HCT116 (cell line): ENCODE data around the gene NOL9. TPM values are rescaled to one million over a fixed set of nuclear protein-coding genes. Genes with fewer than 3 reads are reported as not detected.
A peak's percentile ranks its signal among the peaks of the same experiment; 100 is the strongest.

Experiments used
- ATAC-seq: fragments of 200-7000 bp; cut with Tn5 transposase; 2 replicates; pipeline ENCODE4 v1.9.1; 2020; ENCODE audit warnings: mild to moderate bottlenecking, moderate library complexity
- BruUV-seq: library from RNA; stranded (reverse); fragments of 400-500 nt; replicated peaks from 2 replicates; lab custom pipeline; 2021; lab: Mats Ljungman, UMichigan
- CTCF ChIA-PET: fragments of 300-600 bp; sonication (Branson Sonifier 250); formaldehyde crosslinking; loops from one replicate; lab custom pipeline; 2021; ENCODE audit warnings: antibody characterized with exemption; lab: Charles Lee
- POLR2A ChIA-PET: fragments of 300-600, 350-600 bp; sonication (Branson Sonifier 250); formaldehyde crosslinking; loops from one replicate; lab custom pipeline; 2021; ENCODE audit warnings: antibody characterized with exemption; lab: Charles Lee
- RAD21 ChIA-PET, 2 experiments: fragments of 300-600 bp; sonication (Branson Sonifier 250); formaldehyde crosslinking; loops; one replicate each; lab custom pipeline; 2023; ENCODE audit warnings: low total read pairs in 2 of 2; ENCODE audit not compliant: uncharacterized antibody in 2 of 2, unreplicated experiment in 2 of 2, low non-redundant PET in 1 of 2; lab: Charles Lee
- DNase-seq: peaks from one replicate; pipeline ENCODE4 v3.0.0-alpha.2; 2010; ENCODE audit warnings: low read depth, low spot score
- H2AFZ ChIP-seq: fragments of 200-600 bp; shearing (Covaris generic), sonication (generic); 2 replicates; pipeline ENCODE4 v1.6.1; 2017; ENCODE audit warnings: low read depth, mixed run types, mixed read lengths, antibody characterized with exemption, low read length; ENCODE audit not compliant: poor library complexity, severe bottlenecking
- H3K27ac ChIP-seq: 2 replicates; pipeline ENCODE4 v1.5.1; 2012; ENCODE audit warnings: low read depth, low read length
- H3K27me3 ChIP-seq: fragments of 200-600 bp; sonication (generic); 2 replicates; pipeline ENCODE4 v1.6.1; 2016; ENCODE audit warnings: mixed run types, low read length, mixed read lengths; ENCODE audit not compliant: insufficient read depth
- H3K36me3 ChIP-seq, 2 experiments: fragments of 200-500 bp in 1 of 2; fragments of 200-600 bp in 1 of 2; sonication (Bioruptor generic) in 1 of 2; sonication (generic) in 1 of 2; 2 replicates each; pipeline versions ENCODE4 v1.5.1 to v1.6.1; 2014 to 2016; ENCODE audit warnings: low read length in 2 of 2, inconsistent platforms in 1 of 2, mixed read lengths in 1 of 2, mixed run types in 1 of 2; ENCODE audit not compliant: insufficient read depth in 2 of 2, control insufficient read depth in 1 of 2
- H3K4me1 ChIP-seq, 2 experiments: fragments of 200-600 bp in 1 of 2; sonication (generic) in 1 of 2; 2 replicates each; pipeline versions ENCODE4 v1.5.1 to v1.6.1; 2012 to 2017; ENCODE audit warnings: low read length in 2 of 2, inconsistent platforms in 1 of 2, mild to moderate bottlenecking in 1 of 2, mixed read lengths in 1 of 2, mixed run types in 1 of 2, moderate library complexity in 1 of 2; ENCODE audit not compliant: insufficient read depth in 2 of 2, control insufficient read depth in 1 of 2
- H3K4me2 ChIP-seq: fragments of 200-600 bp; sonication (generic); 2 replicates; pipeline ENCODE4 v1.6.1; 2017; ENCODE audit warnings: mixed run types, low read length, mixed read lengths
- H3K4me3 ChIP-seq, 2 experiments: fragments of 200-600 bp in 1 of 2; sonication (generic) in 1 of 2; replicated peaks in 1 of 2; 2 replicates each; pipeline ENCODE4 v1.5.1; 2011 to 2016; ENCODE audit warnings: low read length in 2 of 2, control low read depth in 1 of 2, low read depth in 1 of 2, mild to moderate bottlenecking in 1 of 2, mixed read lengths in 1 of 2, mixed run types in 1 of 2
- H3K79me2 ChIP-seq: fragments of 200-600 bp; sonication (generic); 2 replicates; pipeline ENCODE4 v1.6.1; 2017; ENCODE audit warnings: mild to moderate bottlenecking, mixed run types, low read length, moderate library complexity, mixed read lengths; ENCODE audit not compliant: insufficient read depth
- H3K9ac ChIP-seq: fragments of 200-600 bp; sonication (generic); 2 replicates; pipeline ENCODE4 v1.6.1; 2016; ENCODE audit warnings: low read length, mixed read lengths
- H3K9me2 ChIP-seq: fragments of 200-600 bp; sonication (generic), shearing (Covaris generic); 2 replicates; pipeline ENCODE4 v1.6.1; 2017; ENCODE audit warnings: mixed run types, mild to moderate bottlenecking, moderate library complexity; ENCODE audit not compliant: insufficient read depth
- H3K9me3 ChIP-seq, 2 experiments: fragments of 200-500 bp in 1 of 2; fragments of 200-600 bp in 1 of 2; sonication (Bioruptor generic) in 1 of 2; sonication (generic) in 1 of 2; 2 replicates each; pipeline ENCODE4 v1.6.1; 2014 to 2017; ENCODE audit warnings: low read length in 2 of 2, mixed read lengths in 2 of 2, inconsistent platforms in 1 of 2, low read depth in 1 of 2, mild to moderate bottlenecking in 1 of 2, mixed run types in 1 of 2, moderate library complexity in 1 of 2; ENCODE audit not compliant: control insufficient read depth in 1 of 2, insufficient read depth in 1 of 2
- H4K20me1 ChIP-seq: fragments of 200-600 bp; sonication (generic), shearing (Covaris generic); 2 replicates; pipeline ENCODE4 v1.6.1; 2017; ENCODE audit warnings: mixed run types, mild to moderate bottlenecking, moderate library complexity; ENCODE audit not compliant: insufficient read depth
- CEBPB ChIP-seq: IDR thresholded peaks from 2 replicates; pipeline ENCODE4 v1.6.1; 2012; ENCODE audit warnings: low read depth
- EGR1 ChIP-seq: IDR thresholded peaks from 2 replicates; pipeline ENCODE4 v1.6.1; 2012; ENCODE audit warnings: low read depth
- EZH2 ChIP-seq: fragments of 200-600 bp; sonication (generic); IDR thresholded peaks from 2 replicates; pipeline ENCODE4 v1.6.1; 2017; ENCODE audit warnings: antibody characterized with exemption, mixed run types
- EZH2phosphoT487 ChIP-seq: fragments of 200-600 bp; IDR thresholded peaks from 2 replicates; pipeline ENCODE4 v1.6.1; 2018; ENCODE audit warnings: antibody characterized with exemption, borderline replicate concordance
- JUND ChIP-seq: IDR thresholded peaks from 2 replicates; pipeline ENCODE4 v1.6.1; 2012
- POLR2A ChIP-seq: IDR thresholded peaks from 2 replicates; pipeline ENCODE4 v1.7.0; 2011; ENCODE audit warnings: borderline replicate concordance; ENCODE audit not compliant: insufficient read depth, insufficient read length; ENCODE audit errors: extremely low read depth
- POLR2AphosphoS5 ChIP-seq: IDR thresholded peaks from 2 replicates; pipeline ENCODE4 v1.6.1; 2011; ENCODE audit warnings: mild to moderate bottlenecking, low read depth, low read length, moderate library complexity
- RAD21 ChIP-seq: IDR thresholded peaks from 2 replicates; pipeline ENCODE4 v1.6.1; 2012; ENCODE audit warnings: low read depth, mild to moderate bottlenecking
- TCF7L2 ChIP-seq: IDR thresholded peaks from 2 replicates; pipeline ENCODE4 v1.7.0; 2011; ENCODE audit warnings: borderline replicate concordance, inconsistent platforms; ENCODE audit not compliant: insufficient read depth, insufficient read length; ENCODE audit errors: extremely low read depth
- YY1 ChIP-seq: IDR thresholded peaks from 2 replicates; pipeline ENCODE4 v1.6.1; 2011; ENCODE audit warnings: low read length, low read depth, moderate library complexity, mild to moderate bottlenecking; ENCODE audit not compliant: insufficient replicate concordance; ENCODE audit errors: extremely low read depth
- ZFX ChIP-seq: fragments of 450-650 bp; IDR thresholded peaks from 2 replicates; pipeline ENCODE4 v1.6.1; 2017
- intact Hi-C: fragments of 100-400 bp; cut with micrococcal nuclease; formaldehyde crosslinking; loops from 2 replicates; pipeline ENCODE4 v1.10.0; 2022
- total RNA-seq: library from RNA; stranded (reverse); gene quantifications from one replicate; pipeline ENCODE4 v1.2.1, GENCODE V29; 2021; ENCODE audit not compliant: unreplicated experiment
- TF ChIP-seq, protein P1 (sequence below): IDR thresholded peaks from 2 replicates; pipeline ENCODE4 v1.6.1; 2012; ENCODE audit warnings: low read depth

NOL9 gene
- total RNA-seq, 1 experiment from 2014 or later = 46.4 TPM

DNA sequence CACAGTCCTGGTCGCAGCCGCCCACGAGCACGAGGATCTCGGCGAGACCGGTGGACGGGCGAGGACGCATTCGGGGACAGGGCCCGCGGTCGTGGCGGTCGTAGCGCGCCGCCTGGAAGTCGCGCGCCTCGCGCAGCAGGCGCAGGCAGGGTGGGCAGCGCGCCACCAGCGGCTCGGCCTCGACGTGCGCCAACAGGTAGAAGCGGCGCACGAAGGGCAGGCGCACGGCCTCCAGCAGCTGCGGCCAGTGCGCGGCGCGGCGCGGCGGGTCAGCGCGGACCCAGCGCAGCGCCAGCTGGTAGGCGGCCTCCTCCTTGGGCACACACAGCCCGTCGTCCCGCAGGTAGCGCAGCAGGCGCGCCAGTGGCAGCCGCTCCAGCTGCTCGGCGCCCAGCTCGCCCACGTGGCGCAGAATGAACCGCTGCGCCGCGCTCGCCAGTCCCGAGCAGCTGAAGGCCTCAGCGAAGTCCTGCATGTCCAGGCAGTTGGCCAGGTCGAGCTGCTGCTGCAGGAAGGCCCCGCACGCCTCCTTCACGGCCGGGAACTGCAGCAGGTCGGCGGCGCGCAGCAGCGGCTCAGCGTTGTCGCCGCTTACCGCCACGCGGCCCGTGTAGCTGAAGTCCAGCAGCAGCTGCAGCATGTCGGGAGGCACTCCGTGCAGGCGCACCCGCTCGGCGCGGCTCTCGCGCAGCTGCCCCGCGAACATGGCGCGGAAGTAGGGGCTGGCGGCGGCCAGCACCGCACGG is 47.8 kb upstream of the NOL9 start:
- H3K4me1 ChIP-seq = peaks cover 22 to 33% of the 10 kb centered on the region in 2 experiments
- peak overlapping the region; percentile 85 for H3K9ac ChIP-seq
- DNase-seq = no peak
- no peaks in the 10 kb centered on the region for H3K9me3 ChIP-seq
- no peaks in the 10 kb centered on the region for H3K9me2 ChIP-seq
- no peaks in the 10 kb centered on the region for H3K27me3 ChIP-seq
- H3K4me3 ChIP-seq = peak overlapping the region; percentile 87 to 96
- intact Hi-C loops = loop anchor here (2.0 kb wide), 1 partner anchor 47 kb away; the partner anchor contains the start of genes NOL9 and TAS1R1
- H3K79me2 ChIP-seq = peaks cover 55% of the 10 kb centered on the region
- peaks cover 11 to 25% of the 10 kb centered on the region in 2 experiments; a peak in 3 of 4 replicates for H3K36me3 ChIP-seq
- RAD21 ChIA-PET = no interaction called here
- no peak overlapping the region for H2AFZ ChIP-seq
- POLR2A ChIA-PET = interaction anchor here (0.7 to 1.6 kb wide), 5 partner anchors 11 to 29 kb away, joined by 3 to 10 read pairs (median 4); partner anchors contain the start of genes THAP3 and ZBTB48
- peak overlapping the region; percentile 95 for H3K27ac ChIP-seq
- H4K20me1 ChIP-seq = peaks cover 14% of the 10 kb centered on the region; the same call in 1 of the 2 replicates
- peak overlapping the region; percentile 86 for H3K4me2 ChIP-seq
- CTCF ChIA-PET = interaction anchor here (0.9 kb wide), 1 partner anchor 112 kb away, joined by 4 read pairs; no protein-coding TSS in a partner anchor
- TF ChIP-seq JUND (no peak), POLR2A (no peak), EGR1 (no peak), EZH2 (no peak), CEBPB (no peak), YY1 (no peak), POLR2AphosphoS5 (peak; percentile 24; the same call in 1 of the 2 replicates), RAD21 (no peak), ZFX (peak; percentile 78; the same call in 1 of the 2 replicates), EZH2phosphoT487 (no peak), TCF7L2 (peak; percentile 15)
- TF ChIP-seq, protein P1, sequence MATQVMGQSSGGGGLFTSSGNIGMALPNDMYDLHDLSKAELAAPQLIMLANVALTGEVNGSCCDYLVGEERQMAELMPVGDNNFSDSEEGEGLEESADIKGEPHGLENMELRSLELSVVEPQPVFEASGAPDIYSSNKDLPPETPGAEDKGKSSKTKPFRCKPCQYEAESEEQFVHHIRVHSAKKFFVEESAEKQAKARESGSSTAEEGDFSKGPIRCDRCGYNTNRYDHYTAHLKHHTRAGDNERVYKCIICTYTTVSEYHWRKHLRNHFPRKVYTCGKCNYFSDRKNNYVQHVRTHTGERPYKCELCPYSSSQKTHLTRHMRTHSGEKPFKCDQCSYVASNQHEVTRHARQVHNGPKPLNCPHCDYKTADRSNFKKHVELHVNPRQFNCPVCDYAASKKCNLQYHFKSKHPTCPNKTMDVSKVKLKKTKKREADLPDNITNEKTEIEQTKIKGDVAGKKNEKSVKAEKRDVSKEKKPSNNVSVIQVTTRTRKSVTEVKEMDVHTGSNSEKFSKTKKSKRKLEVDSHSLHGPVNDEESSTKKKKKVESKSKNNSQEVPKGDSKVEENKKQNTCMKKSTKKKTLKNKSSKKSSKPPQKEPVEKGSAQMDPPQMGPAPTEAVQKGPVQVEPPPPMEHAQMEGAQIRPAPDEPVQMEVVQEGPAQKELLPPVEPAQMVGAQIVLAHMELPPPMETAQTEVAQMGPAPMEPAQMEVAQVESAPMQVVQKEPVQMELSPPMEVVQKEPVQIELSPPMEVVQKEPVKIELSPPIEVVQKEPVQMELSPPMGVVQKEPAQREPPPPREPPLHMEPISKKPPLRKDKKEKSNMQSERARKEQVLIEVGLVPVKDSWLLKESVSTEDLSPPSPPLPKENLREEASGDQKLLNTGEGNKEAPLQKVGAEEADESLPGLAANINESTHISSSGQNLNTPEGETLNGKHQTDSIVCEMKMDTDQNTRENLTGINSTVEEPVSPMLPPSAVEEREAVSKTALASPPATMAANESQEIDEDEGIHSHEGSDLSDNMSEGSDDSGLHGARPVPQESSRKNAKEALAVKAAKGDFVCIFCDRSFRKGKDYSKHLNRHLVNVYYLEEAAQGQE = no peak
- peak; percentile 52 for ATAC-seq
- BruUV-seq = no TSS peak
